Activated naive CD4-positive, alpha-beta T cell treated with Interleukin-2 at 50 U/mL for 16 hours (primary cell): ENCODE data around the gene CHD9NB.
A peak's percentile ranks its signal among the peaks of the same experiment; 100 is the strongest.

Experiments used
- DNase-seq: peaks from one replicate; pipeline ENCODE4 v3.0.0-alpha.2; 2020

CHD9NB gene

DNA sequence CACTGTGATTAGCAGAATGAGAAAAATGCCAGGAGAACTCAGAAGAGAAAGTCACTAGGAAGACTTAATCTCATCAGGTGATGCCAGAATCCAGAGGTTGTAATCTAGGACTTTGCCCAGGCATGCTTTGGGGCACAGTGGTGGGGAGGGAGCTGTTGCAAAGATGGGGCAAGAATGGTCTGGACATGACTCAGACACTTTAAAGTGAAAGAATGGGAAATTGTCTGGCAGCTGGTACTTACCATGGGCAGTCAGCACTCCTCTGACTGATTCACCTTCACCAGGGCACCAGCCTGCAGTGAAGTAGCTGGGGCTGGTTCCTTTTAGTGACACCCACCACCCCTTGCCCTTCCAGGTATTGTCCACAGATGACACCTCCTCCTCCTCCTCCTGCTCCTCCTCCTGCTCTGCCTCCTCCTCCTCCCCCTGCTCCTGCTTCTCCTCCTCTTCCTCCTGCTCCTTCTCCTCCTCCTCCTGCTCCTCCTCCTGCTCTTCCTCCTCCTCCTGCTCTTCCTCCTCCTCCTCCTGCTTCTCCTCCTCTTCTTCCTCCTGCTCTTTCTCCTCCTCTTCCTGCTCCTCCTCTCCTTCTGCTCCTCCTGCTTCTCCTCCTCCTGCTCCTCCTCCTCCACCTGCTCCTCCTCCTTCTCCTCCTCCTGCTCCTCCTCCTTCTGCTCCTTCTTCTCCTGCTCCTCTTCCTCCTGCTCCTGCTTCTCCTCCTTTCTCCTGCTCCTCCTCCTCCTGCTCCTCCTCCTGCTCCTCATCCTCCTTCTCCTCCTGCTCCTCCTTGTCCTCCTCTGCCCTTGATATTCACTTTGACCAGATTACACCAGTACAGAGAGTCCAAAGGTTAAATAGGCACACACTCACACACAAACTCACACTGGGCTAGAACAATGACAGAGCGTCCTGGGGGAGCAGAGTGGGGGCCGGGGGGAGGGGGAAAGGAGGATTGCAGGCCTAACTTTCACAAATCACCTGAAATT lies at the start of gene CHD9NB:
TSS of gene CHD9NB (minus strand) at position 379 of the 983 bp plus-strand sequence. CDS start 8,739 bp downstream, outside the sequence.
- DNase-seq = no peak

DNA sequence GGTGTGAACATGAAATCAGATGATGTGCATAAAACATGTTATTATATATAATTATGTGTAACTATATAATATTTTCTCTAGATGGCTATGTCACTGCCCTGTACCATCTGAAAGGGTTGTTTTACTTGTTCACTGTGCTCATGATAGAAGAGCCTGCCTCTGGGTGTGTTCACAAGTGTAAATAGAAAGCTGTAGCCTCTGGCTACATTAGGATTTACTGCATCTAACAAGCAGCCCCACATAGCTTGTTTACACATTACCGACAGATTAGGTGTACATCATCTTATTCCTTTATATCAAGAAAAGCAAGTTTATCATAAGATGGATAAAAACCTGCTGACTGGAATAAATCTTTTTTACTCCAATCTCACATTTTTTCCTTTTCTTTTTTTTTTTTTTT lies 48.2 kb upstream of the CHD9NB start:
- no peak for DNase-seq

DNA sequence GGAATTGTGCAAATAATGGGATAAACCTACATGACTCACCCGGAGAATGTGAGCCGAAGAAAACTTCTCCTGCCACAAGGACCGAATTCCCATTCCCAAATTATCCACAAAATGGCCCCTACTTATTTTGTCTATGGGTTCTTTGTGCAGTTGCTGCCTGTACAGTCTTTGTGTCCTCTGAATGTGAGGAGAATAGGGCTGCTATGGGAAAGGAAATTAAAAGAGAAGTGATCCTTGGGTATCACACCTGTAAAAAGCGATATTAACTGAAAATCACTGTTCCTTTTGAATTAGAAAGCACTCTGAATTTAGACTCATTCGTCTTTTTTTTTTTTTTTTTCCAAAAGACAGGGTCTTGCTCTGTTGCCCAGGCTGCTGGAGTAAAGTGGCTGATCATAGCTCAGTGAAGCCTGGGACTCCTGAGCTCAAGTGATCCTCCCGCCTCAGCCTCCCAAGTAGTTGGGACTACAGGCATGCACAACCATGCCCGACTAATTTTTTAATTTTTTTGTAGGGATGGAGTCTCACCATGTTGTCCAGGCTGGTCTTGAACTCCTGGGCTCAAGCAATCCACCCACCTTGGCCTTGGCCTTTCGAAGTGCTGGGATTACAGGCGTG lies 47.5 kb upstream of the CHD9NB start:
- no peak for DNase-seq

DNA sequence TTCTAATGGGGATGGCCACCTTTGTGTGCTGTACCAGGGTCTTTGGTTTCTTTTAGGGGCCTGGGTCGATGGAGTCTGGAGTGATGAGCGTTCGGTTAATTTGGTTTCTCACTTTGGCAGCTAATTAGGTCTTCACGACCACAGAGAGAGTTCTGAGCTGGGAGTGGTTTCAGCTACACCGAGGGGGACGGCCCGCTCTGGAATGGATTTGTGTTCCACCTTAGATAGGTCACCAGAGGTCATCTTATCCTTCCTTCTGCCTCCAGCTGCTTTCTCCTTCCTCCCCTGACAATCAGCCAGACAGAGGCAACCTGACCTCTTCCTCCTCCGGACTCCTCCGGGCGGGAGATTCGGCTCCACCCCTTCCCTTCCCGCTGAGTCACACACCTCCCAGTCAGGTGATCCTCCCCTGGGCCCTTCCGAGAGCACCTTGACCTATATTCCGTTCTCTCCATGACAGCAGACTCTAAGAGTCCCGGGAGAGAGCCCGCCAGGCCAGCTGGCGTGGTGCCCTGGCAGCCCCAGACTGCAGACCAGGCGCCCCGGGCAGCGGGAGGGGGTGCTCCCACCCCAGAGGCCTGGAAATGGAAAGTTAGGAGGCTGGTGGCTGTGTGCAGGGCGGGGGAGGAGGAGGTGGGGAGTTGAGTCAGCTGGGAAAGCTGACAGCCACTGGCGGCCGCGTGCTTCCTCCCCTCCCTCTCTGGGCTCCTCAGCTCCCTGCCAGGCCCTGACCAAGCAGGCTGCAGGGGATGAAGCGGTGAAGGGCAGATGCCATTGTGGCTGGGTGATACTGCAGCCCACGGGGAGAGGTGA lies 46.8 kb upstream of the CHD9NB start:
- peak; percentile 61 for DNase-seq

DNA sequence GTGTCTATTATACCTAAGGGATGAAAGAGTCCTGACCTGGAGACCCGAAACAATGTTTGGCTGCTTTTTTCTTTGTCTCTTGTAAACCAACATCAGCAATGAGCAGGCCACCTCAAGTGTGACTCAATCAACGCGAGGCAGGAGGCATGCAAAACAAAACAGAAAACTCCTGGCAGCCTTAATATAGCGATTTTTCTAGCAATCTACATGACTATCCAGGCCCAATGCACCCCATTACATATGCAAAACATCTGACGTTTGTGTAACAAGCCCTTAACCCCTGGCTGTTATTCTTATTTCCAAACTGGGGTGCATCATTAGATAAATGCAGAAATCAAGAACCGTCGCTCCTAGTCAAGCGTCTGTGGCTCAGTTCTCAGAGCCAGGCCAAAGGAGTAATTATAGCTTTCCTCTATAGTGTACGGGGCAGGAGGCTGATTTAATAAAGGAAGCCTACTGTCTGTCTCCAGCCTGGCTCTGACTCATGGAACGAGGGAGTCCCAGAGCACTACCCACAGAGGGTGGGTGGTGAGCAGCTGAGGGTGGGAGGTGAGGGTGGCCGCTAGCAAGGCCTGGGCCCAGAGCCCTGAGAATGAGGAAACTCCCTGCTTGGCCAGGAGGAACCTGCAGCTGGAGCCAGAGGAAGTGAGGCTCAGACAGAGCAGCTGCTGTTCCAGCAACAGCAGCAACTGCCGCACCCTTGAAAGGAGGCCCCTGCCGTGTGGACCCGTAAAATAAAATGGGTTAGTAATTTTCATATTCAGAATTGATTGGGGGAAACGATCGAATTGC lies 46.0 kb upstream of the CHD9NB start:
- DNase-seq = peak; percentile 48

DNA sequence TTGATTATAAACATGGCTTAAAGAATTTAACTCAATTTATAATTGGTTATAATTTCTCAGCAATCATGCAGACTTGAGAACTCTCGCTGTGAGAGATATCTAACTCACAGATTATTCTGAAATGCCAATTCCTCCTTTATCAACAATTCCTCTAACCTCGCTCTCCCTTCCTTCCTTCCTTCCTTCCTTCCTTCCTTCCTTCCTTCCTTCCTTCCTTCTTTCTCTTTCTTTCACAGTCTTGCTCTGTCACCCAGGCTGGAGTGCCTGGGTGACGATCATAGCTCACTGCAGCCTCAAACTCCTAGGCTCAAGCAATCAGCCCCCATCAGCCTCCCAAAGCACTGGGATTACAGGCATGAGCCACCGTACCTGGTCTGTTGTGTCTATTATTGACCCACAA lies 44.5 kb upstream of the CHD9NB start:
- no peak for DNase-seq

DNA sequence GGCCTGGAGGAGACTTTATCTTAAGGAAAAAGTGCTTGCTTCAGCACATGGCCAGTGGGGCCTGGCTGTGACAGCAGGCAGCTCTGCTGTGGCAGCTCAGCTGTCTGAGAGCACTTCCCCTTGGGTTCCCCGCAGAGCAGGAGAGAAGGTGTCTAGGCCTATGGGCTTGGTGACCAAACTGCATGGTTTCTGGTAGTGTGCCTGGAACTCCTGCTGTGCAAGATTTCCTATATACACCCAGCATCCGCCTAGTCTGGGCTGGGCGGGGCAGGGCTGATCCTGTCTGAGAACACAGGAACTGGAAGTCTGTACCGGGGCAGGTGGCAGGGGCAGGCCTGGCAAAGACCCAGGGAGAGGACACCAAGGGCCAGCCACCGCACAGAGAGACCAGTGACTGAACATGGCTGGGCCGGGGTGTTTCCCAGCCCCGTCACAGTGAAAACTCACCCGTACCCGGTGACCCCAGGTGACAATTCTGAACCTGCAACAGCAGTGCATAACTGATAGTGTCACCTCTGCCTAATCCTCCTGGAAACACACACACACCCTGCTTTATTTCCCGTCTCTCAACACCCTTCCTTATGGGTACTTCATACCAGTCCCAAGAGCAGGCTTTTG lies 41.4 kb upstream of the CHD9NB start:
- peak; percentile 9 for DNase-seq

DNA sequence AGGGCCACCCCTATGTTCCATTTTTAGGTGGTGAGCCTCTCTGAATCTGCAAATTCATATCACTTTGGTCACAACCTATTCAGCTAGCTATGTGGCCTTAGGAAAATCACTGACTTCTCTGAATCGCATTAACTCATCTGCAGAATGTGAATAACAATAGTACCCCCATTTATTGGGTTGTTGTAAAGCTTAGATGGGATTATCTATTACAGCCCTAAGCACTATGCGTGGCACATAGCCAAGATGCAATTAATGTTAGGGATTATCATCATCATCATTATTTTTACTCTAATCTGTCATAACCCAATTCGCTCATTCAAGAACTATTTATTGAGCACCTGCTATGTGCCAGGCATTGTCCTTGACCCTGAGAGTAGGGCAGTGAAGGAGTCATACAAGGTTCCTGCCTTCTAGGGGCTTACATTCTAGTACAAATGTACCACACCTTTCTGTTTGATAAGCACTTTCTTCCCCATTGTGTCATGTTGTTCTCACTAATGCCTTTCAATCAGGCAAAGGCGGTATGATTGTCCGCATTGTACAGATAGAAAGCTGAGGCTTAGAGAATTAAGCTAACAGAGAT lies 40.6 kb upstream of the CHD9NB start:
- DNase-seq = no peak

DNA sequence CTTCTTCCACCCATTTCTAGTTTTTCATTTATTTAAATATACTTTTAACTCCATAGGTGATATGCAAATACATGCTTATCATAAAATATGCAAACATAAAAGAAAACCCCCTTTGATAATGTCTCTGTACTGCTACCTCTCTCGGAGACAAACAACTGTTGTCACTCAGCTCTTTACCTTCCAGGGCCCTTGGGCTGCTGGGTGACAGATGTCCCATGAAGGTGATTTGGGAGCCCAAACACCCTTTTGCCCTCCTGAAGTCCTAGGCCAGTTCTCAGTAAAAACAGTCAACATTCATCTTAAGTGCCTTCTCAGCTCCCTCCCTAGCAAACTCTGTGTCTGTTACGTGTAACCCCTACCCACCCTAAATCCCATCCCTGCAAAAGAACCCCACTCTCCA lies 39.6 kb upstream of the CHD9NB start:
- no peak for DNase-seq

DNA sequence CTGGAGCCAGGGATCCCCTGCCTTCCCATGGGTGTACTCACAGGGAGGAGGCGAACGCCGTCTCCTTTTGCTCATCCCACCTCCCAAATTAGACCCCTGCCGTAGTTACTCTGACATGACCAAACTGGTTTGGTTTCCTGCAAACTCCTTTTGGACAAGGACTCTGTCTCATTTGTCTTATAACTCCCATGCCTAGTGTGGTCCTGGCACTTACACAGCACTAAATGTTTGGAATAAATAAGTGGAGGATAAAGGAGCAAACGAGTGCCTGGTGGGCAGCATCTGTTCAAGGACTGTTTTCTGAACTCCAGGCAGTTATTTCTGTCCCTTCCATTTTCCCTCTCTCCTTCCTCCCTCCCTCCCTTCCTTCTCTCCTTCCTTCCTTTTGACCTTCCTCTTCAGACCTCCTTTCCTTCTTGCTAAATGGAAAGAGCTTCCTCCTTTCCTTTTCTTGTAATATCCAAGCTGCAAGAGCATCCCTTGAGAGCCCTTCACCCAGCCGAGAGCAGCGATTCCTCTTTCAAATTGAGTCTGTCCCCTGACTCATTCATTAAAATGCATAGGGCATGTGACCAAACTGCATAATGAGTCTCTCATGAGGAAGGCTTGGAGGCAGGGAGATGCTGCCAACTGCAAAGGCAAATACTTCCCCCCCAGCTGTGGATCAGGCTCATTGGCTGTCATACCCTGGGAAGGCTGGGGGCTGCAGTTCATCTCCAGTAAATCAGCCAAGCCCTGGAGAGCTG lies 38.9 kb upstream of the CHD9NB start:
- DNase-seq = no peak

DNA sequence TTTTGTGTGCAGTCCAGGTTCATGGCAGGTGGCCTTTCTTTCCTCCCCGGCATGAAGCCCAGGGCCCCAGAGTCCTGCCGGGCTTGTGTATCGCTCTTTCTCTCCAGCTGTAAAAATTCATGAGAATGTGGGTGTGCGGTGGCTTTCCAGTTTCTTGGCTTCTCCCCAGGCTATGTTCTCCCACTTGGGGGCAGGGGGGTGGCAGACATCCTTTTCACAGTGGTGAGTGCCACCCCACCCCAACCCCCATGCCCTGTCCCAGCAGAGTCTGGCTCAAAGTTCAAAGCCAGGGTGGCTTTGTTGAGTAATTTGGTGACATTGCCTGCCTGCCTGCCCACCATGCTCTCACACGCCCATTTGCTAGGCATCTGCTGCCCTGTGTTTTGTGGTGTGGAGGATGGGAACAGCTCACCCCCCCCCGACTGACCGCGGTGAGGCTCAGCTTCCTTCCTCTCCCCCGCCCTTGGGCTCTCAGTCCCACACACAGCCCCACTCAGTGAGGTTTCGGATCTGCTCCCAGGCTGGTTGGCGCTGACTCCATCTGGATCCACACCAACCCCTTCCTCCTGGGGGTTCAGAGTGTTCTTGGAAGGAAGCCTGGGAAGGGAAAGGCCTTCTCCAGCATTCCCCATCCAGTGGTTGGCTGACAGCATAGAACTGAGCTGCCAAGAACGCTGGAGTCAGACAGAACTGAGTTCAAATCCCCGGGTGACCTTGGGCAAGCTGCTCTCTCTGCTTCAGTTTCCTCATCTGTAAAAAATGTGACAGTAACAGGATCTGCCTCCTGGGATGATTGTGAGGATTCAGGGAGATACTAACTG lies 38.1 kb upstream of the CHD9NB start:
- DNase-seq = no peak

DNA sequence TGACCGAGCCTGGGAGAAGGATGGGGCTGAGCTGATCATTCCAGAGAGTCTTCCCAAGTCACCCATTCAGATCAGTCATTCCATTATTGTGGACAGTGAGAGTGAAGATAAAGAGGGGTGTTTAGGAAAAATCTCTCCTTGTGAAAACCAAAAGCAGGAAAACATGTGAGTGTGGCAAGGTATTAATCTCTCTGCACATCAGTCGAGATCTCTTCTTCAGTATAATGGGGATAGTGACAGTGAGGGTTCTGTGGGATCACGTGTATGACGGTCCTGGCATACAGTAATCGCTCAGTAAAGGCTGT lies 37.5 kb upstream of the CHD9NB start:
- DNase-seq = no peak

DNA sequence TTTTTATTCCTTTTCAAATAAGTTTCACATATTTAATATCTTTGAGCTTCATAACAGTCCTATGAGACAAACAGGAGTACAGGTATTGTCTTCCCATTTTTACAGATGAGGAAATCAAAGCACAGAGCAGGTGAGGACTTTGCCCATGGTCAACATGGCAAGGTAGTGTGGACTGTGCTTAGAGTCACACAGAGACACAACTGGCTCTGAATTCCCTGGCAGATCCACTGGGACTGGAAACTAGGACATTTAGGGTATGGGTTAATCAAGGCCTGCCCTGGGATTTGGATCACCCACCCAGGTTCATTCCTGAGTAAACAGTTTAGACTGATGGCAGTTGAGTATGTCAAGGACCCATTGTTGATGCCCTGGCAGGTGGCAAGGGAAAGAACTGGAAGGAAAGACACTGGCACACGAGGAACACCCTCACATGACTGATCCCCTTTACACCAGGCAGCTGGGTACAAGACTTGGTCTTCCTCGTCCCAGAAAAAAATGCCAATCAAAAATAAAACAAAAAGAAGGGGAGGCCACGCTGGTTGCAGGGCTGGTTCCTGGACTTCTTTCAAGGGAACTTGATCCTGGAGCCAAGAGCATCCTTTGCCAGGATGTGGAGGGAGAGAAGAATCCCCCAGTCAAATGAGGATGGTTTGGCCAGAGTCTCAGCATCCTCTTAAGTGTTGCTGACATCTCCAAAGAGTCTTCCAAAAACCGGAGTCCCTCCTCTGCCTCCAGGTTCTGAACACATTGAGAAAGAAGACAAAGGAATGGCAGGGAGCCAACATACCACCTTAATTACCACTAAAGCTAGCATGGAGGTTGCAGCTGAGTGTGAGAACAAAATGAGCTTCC lies 37.0 kb upstream of the CHD9NB start:
- DNase-seq = no peak

DNA sequence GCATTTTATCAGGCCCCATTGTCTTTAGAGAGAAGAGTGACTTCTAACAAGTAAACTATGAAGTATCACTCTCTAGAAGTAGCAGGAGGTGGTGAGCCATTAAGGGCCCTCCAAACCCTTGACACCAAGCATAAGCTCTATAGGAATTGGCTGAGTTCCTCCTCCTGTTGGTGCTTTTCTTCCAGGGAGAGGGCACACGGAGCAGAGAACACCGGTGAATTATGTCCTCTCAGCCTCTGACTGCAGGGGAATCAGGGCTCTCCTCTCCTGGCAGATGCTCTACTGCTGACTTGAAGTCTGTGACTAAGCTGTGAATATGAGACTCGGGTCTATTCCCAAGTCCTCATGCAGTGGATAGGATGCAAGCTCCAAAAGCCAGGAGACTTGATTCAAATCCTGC lies 34.4 kb upstream of the CHD9NB start:
- no peak for DNase-seq

DNA sequence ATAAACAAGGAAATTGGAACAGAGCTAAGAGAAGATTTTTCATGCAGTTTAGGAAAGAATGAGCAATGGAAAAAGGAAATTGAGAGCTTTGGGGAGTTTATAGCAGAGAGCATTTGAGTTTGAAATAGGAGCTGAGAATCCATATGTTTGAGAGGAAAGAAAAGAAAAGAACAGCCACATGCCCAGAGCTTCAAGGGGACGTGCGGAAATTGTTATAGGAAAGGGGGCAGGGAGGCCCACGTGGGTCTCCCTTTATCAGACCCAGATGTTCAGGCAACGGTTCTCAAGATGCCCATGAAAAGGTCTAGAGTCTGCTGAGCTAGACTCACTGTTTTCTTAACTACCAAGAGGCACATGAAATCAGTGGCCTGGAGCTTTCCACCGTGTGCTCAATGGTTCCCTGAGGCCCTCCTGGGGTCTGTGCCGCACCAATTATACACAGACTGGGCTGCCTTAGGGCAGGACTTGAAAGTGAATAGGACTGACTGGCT lies 33.3 kb upstream of the CHD9NB start:
- DNase-seq = no peak

DNA sequence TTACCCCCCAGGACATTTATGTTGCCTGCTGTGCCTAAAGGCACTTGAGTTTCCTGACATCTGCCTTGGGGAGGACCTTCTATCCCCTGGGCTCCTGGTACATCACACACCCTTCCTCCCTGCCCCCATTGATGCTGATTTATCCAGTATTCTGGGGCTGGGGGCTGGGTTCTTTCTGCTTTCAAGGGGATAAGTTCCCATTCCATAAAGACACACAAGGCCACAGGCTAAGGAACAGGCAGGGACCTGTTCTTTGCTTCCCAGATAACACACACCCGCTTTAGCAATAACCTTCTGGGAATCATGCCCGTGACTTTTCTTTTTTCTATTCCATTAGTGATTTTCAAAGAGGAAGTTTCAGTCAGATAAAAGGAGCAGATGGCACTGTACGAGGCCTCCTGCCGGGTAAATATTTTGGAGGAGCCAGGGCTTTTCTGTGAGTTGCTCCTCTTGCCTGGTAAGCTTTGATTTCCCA lies 32.7 kb upstream of the CHD9NB start:
- DNase-seq = no peak

DNA sequence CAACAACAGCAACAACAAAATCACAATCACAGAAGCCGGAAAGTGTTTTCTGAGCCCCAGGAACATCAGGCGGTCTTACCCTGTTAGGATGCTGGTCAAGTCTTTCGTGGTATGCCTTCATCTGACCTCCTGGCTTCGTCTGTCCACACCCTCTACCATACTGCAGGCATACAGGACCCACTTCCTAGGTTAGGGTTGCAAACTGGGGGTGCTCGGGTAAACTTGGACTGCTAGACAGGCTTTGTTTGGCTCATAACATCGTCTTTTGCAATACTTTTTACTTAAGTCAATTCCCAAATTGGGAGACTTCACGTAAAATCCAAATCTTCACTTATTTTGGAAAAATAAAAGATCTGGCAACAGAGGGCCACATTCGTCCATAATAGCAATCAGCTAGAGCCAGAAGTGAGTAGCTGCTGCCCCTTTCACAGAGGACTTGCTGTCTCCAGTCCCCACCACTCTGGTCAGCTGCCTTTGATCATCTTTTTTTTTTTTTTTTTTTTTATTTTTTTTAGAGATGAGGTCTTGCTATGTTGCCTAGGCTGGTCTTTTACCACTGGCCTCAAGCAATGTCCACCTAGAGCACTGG lies 32.1 kb upstream of the CHD9NB start:
- no peak for DNase-seq

DNA sequence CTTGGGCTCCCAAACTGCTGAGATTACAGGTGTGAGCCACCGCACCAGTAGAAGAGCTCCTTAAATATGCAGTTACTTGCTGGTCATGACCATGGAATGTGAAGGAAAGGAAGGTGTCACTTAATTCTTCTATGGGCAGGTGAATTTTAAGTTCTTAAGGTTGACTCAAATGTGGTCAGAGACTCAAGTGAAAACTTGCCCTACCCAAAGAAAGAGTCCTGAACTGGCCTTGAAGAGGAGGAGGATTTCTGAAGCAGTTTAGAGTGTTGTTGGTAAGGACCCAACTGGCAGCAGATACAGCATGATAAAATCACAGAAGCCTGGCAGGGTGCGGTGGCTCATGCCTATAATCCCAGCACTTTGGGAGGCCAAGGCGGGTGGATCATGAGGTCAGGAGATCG lies 31.4 kb upstream of the CHD9NB start:
- no peak for DNase-seq

DNA sequence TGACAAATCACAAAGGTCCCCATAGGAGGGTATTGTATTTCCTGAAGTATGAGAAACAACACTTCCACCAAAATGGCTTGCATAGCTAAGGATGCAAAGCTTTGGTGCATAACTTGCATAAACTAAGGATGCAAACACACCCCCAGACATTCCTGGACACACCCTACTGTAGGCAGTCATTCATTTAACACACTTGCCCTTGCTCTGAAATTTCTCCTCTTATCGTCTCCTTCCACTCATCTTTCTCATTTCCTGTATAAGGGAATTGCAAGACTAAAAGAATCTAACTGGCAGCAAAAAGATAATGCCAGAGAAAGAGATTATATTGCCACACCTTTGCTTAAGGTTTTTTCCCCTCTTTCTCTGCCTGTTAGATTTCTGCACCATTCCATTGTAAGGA lies 30.4 kb upstream of the CHD9NB start:
- no peak for DNase-seq
